Adipocyte (in vitro differentiated cells): ENCODE data around the gene CRTC1.

Source experiments
- DNase-seq: peaks from one replicate; pipeline ENCODE4 v3.0.0-alpha.2; 2015; ENCODE audit warnings: low read depth
- H3K27me3 ChIP-seq: replicated peaks from 2 replicates; pipeline ENCODE4 v1.7.0; 2013; ENCODE audit warnings: mild to moderate bottlenecking, low read length, moderate library complexity; ENCODE audit not compliant: control insufficient read depth, insufficient read depth
- H3K36me3 ChIP-seq: 2 replicates; pipeline ENCODE4 v1.7.0; 2013; ENCODE audit warnings: low read length, mild to moderate bottlenecking, moderate library complexity; ENCODE audit not compliant: control insufficient read depth, insufficient read depth, severe bottlenecking
- H3K4me1 ChIP-seq: 2 replicates; pipeline ENCODE4 v1.7.0; 2013; ENCODE audit warnings: mild to moderate bottlenecking, low read length, moderate library complexity; ENCODE audit not compliant: control insufficient read depth, insufficient read depth
- H3K4me3 ChIP-seq: 2 replicates; pipeline ENCODE4 v1.7.0; 2013; ENCODE audit warnings: mild to moderate bottlenecking, low read length, moderate library complexity
- H3K9ac ChIP-seq: 2 replicates; pipeline ENCODE4 v1.7.0; 2013; ENCODE audit warnings: mild to moderate bottlenecking, low read length, moderate library complexity
- H3K9me3 ChIP-seq: 2 replicates; pipeline ENCODE4 v1.7.0; 2013; ENCODE audit warnings: mild to moderate bottlenecking, low read length, moderate library complexity; ENCODE audit not compliant: control insufficient read depth

Gene CRTC1

GRCh38 chr19:18696023-18696422, 12.5 kb downstream of the CRTC1 start:
- Histone ChIP-seq H3K9ac (no peak overlapping the region), H3K4me3 (no peak overlapping the region), H3K36me3 (no peaks in the 10 kb centered on the region), H3K9me3 (no peaks in the 10 kb centered on the region), H3K27me3 (no peaks in the 10 kb centered on the region), H3K4me1 (peaks cover 9% of the 10 kb centered on the region)
- DNase-seq = no peak

- Histone ChIP-seq H3K27me3 (no peaks in the 10 kb centered on the region), H3K4me1 (peaks cover 13% of the 10 kb centered on the region), H3K9me3 (no peaks in the 10 kb centered on the region), H3K4me3 (no peak overlapping the region), H3K36me3 (no peaks in the 10 kb centered on the region), H3K9ac (no peak overlapping the region)
- no peak for DNase-seq
These were observed 14.2 kb downstream of the CRTC1 start for GRCh38 chr19:18697680-18698079.

GRCh38 chr19:18698321-18699167, 15.1 kb downstream of the CRTC1 start:
- Histone ChIP-seq H3K9me3 (no peaks in the 10 kb centered on the region), H3K4me3 (no peak overlapping the region), H3K27me3 (no peaks in the 10 kb centered on the region), H3K4me1 (peaks cover 13% of the 10 kb centered on the region), H3K9ac (no peak overlapping the region), H3K36me3 (no peaks in the 10 kb centered on the region)
- no peak for DNase-seq

GRCh38 chr19:18699403-18700054, 16.0 kb downstream of the CRTC1 start:
- Histone ChIP-seq H3K36me3 (no peaks in the 10 kb centered on the region), H3K9me3 (no peaks in the 10 kb centered on the region), H3K4me3 (no peak overlapping the region), H3K27me3 (no peaks in the 10 kb centered on the region), H3K9ac (no peak overlapping the region), H3K4me1 (peaks cover 13% of the 10 kb centered on the region)
- no peak for DNase-seq

GRCh38 chr19:18700501-18701249, 17.2 kb downstream of the CRTC1 start:
- no peaks in the 10 kb centered on the region for H3K27me3 ChIP-seq
- no peaks in the 10 kb centered on the region for H3K9me3 ChIP-seq
- no peaks in the 10 kb centered on the region for H3K36me3 ChIP-seq
- peak overlapping the region; percentile 76 for H3K4me3 ChIP-seq
- DNase-seq = peak; percentile 71
- peak overlapping the region; percentile 78 for H3K9ac ChIP-seq
- H3K4me1 ChIP-seq = peaks cover 13% of the 10 kb centered on the region

GRCh38 chr19:18701250-18701608, 17.7 kb downstream of the CRTC1 start:
- DNase-seq = no peak
- no peaks in the 10 kb centered on the region for H3K9me3 ChIP-seq
- no peaks in the 10 kb centered on the region for H3K27me3 ChIP-seq
- H3K9ac ChIP-seq = peak overlapping the region; percentile 78
- peak overlapping the region; percentile 76 for H3K4me3 ChIP-seq
- no peaks in the 10 kb centered on the region for H3K36me3 ChIP-seq
- peaks cover 13% of the 10 kb centered on the region for H3K4me1 ChIP-seq

GRCh38 chr19:18704054-18704453, 20.6 kb downstream of the CRTC1 start:
- no peaks in the 10 kb centered on the region for H3K36me3 ChIP-seq
- H3K9me3 ChIP-seq = no peaks in the 10 kb centered on the region
- DNase-seq = no peak
- no peaks in the 10 kb centered on the region for H3K27me3 ChIP-seq
- peaks cover 13% of the 10 kb centered on the region for H3K4me1 ChIP-seq
- no peak overlapping the region for H3K4me3 ChIP-seq
- no peak overlapping the region for H3K9ac ChIP-seq

GRCh38 chr19:18704971-18705370, 21.5 kb downstream of the CRTC1 start:
- H3K36me3 ChIP-seq = no peaks in the 10 kb centered on the region
- H3K9me3 ChIP-seq = no peaks in the 10 kb centered on the region
- no peak overlapping the region for H3K9ac ChIP-seq
- H3K4me3 ChIP-seq = no peak overlapping the region
- peaks cover 13% of the 10 kb centered on the region for H3K4me1 ChIP-seq
- DNase-seq = no peak
- no peaks in the 10 kb centered on the region for H3K27me3 ChIP-seq

- Histone ChIP-seq H3K9me3 (no peaks in the 10 kb centered on the region), H3K4me3 (no peak overlapping the region), H3K4me1 (peaks cover 8% of the 10 kb centered on the region), H3K36me3 (no peaks in the 10 kb centered on the region), H3K27me3 (no peaks in the 10 kb centered on the region), H3K9ac (no peak overlapping the region)
- no peak for DNase-seq
These were observed 25.2 kb downstream of the CRTC1 start for GRCh38 chr19:18708452-18709231.

GRCh38 chr19:18709546-18709945, 26.1 kb downstream of the CRTC1 start:
- H3K9me3 ChIP-seq = no peaks in the 10 kb centered on the region
- DNase-seq = no peak
- H3K36me3 ChIP-seq = no peaks in the 10 kb centered on the region
- H3K4me3 ChIP-seq = no peak overlapping the region
- no peak overlapping the region for H3K9ac ChIP-seq
- no peaks in the 10 kb centered on the region for H3K27me3 ChIP-seq
- peaks cover 8% of the 10 kb centered on the region for H3K4me1 ChIP-seq

- Histone ChIP-seq H3K9me3 (no peaks in the 10 kb centered on the region), H3K9ac (no peak overlapping the region), H3K27me3 (no peaks in the 10 kb centered on the region), H3K4me3 (no peak overlapping the region), H3K36me3 (no peaks in the 10 kb centered on the region), H3K4me1 (peaks cover 8% of the 10 kb centered on the region)
- no peak for DNase-seq
These were observed 26.7 kb downstream of the CRTC1 start for GRCh38 chr19:18710186-18710585.
